Measurements from ENCODE around the gene FRMPD3.

The FRMPD3 gene

DNA sequence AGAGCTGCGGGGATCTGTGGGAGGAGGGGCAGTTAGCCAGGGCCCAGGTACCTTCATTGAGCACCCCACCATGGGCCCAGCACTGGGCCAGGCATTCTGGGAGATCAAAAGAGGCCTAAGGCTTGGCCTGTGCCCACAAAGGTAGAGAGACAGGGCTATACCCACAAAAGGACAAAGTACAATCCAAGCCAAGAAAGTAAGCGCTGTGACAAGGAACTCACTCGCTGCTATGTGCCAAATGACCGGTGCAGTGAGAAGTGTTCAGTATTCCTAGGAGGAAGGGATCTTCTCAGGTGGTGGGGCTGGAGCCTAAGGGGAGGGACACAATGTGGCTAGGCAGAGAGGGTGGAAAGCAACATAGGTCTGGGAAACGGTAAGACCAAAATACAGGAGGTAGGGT is 8.8 kb upstream of the FRMPD3 start:
- no peak overlapping the region for H3K27ac Mint-ChIP-seq
- peaks cover 20% of the 10 kb centered on the region for H3K27me3 Mint-ChIP-seq (ENCODE audit: low read depth, poor library complexity)
- peaks cover 20% of the 10 kb centered on the region for H3K9me3 Mint-ChIP-seq
- no peak for DNase-seq
- TF ChIP-seq, protein P1, sequence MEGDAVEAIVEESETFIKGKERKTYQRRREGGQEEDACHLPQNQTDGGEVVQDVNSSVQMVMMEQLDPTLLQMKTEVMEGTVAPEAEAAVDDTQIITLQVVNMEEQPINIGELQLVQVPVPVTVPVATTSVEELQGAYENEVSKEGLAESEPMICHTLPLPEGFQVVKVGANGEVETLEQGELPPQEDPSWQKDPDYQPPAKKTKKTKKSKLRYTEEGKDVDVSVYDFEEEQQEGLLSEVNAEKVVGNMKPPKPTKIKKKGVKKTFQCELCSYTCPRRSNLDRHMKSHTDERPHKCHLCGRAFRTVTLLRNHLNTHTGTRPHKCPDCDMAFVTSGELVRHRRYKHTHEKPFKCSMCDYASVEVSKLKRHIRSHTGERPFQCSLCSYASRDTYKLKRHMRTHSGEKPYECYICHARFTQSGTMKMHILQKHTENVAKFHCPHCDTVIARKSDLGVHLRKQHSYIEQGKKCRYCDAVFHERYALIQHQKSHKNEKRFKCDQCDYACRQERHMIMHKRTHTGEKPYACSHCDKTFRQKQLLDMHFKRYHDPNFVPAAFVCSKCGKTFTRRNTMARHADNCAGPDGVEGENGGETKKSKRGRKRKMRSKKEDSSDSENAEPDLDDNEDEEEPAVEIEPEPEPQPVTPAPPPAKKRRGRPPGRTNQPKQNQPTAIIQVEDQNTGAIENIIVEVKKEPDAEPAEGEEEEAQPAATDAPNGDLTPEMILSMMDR (IDR thresholded peaks at IDR 0.05) = no peak
- no peaks in the 10 kb centered on the region for H3K36me3 Mint-ChIP-seq (ENCODE audit: low read depth)
- H3K4me3 Mint-ChIP-seq = no peak overlapping the region
- peaks cover 6% of the 10 kb centered on the region for H3K4me1 Mint-ChIP-seq

DNA sequence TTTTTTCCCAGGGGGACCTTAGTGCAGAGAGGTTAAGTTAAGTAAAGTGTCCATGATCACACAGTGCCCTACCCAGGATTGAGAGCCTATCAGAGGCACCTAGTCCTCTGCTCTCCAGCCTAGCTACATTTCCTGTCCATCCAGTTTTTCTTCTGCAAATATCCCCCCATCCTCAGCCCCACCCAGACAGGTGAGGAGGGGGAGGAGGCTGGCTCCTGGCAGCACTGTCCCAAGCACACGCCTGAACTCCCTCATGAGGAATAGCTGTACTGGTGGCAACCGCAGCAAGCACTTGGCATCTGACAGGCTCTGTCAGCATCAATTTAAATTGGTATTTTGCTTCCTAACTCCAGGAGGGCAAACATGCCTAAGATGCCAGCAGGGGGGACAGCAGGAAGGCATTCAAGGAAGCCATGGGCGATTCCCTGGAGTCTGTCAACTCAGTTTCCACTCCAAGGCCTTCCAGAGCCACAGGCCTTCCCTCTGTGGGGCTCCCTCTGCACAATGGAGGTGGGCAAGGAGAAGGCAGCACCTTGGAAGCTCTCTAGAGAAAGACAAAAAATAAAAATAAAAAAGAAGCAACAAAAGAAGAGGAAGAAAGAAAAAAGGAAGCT is 6.4 kb upstream of the FRMPD3 start:
- Mint-ChIP-seq H3K9me3 (peaks cover 20% of the 10 kb centered on the region), H3K27me3 (ENCODE audit: low read depth, poor library complexity) (peaks cover 36% of the 10 kb centered on the region), H3K27ac (no peak overlapping the region), H3K4me3 (no peak overlapping the region), H3K36me3 (ENCODE audit: low read depth) (no peaks in the 10 kb centered on the region), H3K4me1 (peaks cover 6% of the 10 kb centered on the region)
- DNase-seq = no peak
- TF ChIP-seq, protein P1 (IDR thresholded peaks at IDR 0.05) = no peak

DNA sequence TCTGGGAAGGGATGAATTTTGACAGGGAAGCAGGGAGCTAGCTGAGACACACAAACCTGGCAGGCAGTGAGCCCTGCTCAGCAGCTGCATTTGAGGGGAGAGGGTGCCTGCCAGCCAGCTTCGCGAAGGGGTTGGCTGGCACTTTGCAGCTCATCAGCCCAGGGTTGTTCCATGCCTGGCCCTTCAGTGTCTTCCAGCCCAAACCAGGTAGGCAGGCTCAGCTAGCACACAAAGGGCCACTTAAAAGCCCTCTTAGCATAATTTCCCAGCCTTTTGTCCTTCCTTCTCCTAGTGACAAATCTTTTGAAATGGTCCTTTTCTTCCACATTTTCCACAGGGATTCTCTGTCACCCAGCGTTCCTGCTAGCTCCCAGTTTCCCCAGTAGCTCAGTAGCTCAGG is 4.3 kb upstream of the FRMPD3 start:
- peaks cover 42% of the 10 kb centered on the region for H3K27me3 Mint-ChIP-seq (ENCODE audit: low read depth, poor library complexity)
- no peak overlapping the region for H3K4me3 Mint-ChIP-seq
- H3K27ac Mint-ChIP-seq = no peak overlapping the region
- TF ChIP-seq, protein P1 (IDR thresholded peaks at IDR 0.05) = no peak
- DNase-seq = no peak
- H3K4me1 Mint-ChIP-seq = peaks cover 13% of the 10 kb centered on the region
- H3K36me3 Mint-ChIP-seq (ENCODE audit: low read depth) = no peaks in the 10 kb centered on the region
- peaks cover 16% of the 10 kb centered on the region for H3K9me3 Mint-ChIP-seq

DNA sequence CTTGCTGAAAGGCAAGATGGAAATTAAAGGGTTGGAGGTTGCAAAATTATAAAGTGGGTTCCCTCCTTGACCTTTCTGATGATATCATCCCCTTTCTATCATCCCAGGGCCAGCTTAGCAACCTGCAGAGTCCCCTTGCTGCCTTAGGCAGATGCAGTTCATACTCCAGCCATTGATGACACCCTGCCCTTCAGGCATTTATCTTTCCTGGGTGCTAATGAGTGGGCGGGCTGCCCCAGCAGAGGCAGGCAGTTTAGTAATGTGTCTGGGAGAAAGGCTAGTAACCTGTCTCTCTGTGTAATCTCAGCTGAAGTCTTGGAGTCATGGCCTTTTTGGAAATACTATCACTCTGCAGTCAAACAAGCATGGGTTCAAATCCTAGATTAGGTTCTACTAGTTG is 3.8 kb upstream of the FRMPD3 start:
- Mint-ChIP-seq H3K9me3 (peaks cover 20% of the 10 kb centered on the region), H3K36me3 (ENCODE audit: low read depth) (no peaks in the 10 kb centered on the region), H3K4me3 (no peak overlapping the region), H3K27ac (no peak overlapping the region), H3K4me1 (peaks cover 17% of the 10 kb centered on the region), H3K27me3 (ENCODE audit: low read depth, poor library complexity) (peaks cover 46% of the 10 kb centered on the region)
- TF ChIP-seq, protein P1 (IDR thresholded peaks at IDR 0.05) = no peak
- DNase-seq = no peak

DNA sequence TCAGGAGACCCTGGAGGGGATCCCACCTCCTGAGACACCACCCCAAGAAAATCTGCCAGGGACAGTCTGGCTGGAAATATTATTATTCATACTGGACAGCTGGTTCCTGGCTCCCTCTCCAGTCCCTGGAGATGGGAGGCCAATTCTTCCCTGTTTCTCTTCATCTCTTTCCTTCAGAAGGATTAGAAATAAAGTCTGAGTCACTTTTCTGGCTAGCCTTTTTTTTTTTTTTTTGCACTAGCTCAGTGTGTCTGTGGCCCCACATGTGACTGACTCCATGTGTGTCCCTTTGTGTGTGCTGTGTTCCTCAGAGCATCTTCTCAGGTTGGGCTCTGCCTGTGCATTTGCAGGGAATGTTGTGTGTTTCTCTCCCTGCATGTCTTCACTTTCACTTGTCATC is 1.8 kb upstream of the FRMPD3 start:
- Mint-ChIP-seq H3K9me3 (peaks cover 24% of the 10 kb centered on the region), H3K4me3 (no peak overlapping the region), H3K4me1 (peaks cover 29% of the 10 kb centered on the region), H3K27me3 (ENCODE audit: low read depth, poor library complexity) (peaks cover 61% of the 10 kb centered on the region), H3K36me3 (ENCODE audit: low read depth) (no peaks in the 10 kb centered on the region), H3K27ac (no peak overlapping the region)
- TF ChIP-seq, protein P1 (IDR thresholded peaks at IDR 0.05) = no peak
- no peak for DNase-seq

DNA sequence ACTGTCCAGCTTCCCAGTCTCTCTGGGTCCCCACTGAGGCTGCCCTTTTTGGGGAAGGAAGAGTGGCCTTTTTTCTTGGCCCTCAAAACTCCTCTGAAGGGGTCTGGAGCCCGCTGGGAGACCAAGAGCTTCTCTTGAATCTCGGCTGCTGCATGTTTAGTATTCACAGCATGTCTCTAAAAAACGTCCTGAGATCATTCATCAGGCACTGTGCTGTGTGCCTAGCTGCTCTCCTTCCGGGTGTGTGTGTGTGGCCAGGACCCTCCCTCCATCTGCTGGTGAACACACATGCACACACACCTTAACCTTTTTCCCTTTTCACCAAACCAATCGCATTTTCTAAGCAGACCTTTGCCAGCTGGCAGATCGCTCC is 841 bp upstream of the FRMPD3 start:
- Mint-ChIP-seq H3K36me3 (ENCODE audit: low read depth) (no peaks in the 10 kb centered on the region), H3K4me3 (peak overlapping the region; percentile 84), H3K27ac (no peak overlapping the region), H3K27me3 (ENCODE audit: low read depth, poor library complexity) (peaks cover 70% of the 10 kb centered on the region), H3K9me3 (peaks cover 23% of the 10 kb centered on the region), H3K4me1 (peaks cover 28% of the 10 kb centered on the region)
- DNase-seq = no peak
- TF ChIP-seq, protein P1 (IDR thresholded peaks at IDR 0.05) = no peak

Data from nephron progenitor cell (in vitro differentiated cells).